ENCODE results near the gene ARHGEF6.

Gene ARHGEF6

DNA sequence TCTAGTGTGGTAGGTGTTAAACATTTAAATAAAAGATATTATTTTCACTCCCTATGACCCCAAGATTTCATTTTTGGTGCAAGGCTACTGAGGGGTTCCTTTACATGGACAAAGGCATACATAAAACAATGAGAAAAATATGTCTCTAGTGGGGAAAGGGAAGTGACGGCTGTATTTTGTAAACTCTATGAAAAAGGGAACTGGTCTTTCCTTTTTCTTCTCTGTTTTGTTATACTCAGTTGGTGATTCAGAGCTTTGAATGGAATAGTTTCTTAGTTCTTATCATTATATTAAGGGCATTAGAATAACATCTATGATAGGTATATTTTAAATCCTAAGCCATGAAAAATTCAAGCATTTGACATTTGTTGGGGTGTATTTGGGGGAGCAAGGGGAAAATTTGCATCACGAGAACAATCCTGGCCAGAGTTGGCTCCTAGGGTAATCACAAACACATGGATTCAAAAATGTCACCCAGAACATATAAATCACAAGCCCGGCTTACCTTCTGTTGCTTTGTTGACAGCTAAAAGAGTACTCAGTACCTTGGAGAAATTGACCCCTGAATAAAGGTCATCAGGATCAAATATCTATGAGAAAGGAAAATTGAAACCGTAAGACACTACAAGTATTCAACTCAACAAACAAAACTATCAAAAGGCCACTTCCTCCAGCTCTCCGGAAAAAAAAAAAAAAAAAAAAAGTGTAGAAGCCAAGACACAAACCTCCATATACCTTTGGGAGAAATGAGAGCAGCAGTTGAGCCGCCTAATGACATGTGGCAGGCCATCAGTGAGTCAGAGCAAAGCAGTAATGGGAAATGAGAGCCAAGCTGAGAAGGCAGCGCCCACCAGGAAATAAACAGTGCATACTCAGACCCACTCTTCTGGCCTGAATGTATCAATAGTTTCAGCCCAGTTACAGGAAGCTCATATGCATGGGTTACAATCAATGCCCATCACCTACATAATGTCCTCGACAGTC lies 33.4 kb downstream of the ARHGEF6 start:
- DNase-seq (ENCODE audit: low spot score in 2 of 2) (no peak), ATAC-seq (ENCODE audit: low read depth) (peak; percentile 82)
- peaks cover 4% of the 10 kb centered on the region for H3K36me3 Mint-ChIP-seq
- peak overlapping the region; percentile 92 for H3K27ac Mint-ChIP-seq
- H3K4me1 Mint-ChIP-seq, result peaks cover 38% of the 10 kb centered on the region
- H3K4me3 Mint-ChIP-seq, result peak overlapping the region; percentile 69
- no peaks in the 10 kb centered on the region for H3K9me3 Mint-ChIP-seq
- H3K27me3 Mint-ChIP-seq, result no peaks in the 10 kb centered on the region

DNA sequence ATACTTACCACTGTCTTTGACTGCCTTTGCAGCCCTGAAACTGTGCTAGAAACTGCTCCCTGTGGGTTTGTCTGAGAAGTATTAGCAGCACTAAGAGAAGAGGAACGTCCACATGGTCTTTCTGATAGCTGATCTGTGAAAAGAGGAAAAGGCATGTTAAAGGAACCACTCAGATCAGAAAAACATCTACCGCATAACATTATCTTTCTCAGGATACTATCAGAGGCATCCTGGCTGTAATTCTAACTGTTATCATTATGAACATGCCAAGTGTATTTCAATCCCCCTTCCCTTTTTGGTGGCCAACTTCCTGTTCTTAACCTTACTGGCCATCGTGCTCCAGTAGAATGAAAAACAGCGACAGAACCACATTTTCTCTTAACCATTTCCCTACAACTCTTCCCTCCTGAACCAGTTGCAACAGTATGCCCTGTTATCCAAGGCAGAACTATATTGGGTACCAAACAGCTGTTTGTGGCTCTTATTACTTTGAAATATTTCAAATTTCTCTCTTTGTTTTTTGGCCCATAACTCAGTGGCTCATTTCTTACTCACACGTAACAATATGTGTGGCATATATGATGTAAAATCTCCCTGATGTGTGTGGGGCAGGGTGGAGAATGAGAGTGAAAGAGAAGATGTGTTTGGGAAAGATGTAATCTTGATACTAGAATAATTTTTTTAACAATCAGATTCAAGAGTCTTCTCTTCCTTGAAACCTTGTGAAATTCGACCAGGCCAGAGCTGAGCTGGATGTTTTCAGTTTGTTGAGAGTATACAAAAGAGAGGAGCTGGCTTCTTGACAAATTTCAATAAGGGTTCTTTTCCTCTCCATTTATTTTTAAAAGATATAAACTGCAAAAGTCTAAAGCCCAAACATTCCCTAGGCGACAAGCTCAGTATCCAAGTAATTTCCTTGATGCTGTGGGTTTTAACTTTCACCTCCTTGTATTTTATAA lies 35.2 kb downstream of the ARHGEF6 start:
- peak overlapping the region; percentile 82 for H3K27ac Mint-ChIP-seq
- H3K4me1 Mint-ChIP-seq, result peaks cover 35% of the 10 kb centered on the region
- H3K36me3 Mint-ChIP-seq, result peaks cover 3% of the 10 kb centered on the region
- no peaks in the 10 kb centered on the region for H3K9me3 Mint-ChIP-seq
- DNase-seq (ENCODE audit: low spot score in 2 of 2) (no peak), ATAC-seq (ENCODE audit: low read depth) (no peak)
- H3K27me3 Mint-ChIP-seq, result no peaks in the 10 kb centered on the region
- H3K4me3 Mint-ChIP-seq, result peak overlapping the region; percentile 11

DNA sequence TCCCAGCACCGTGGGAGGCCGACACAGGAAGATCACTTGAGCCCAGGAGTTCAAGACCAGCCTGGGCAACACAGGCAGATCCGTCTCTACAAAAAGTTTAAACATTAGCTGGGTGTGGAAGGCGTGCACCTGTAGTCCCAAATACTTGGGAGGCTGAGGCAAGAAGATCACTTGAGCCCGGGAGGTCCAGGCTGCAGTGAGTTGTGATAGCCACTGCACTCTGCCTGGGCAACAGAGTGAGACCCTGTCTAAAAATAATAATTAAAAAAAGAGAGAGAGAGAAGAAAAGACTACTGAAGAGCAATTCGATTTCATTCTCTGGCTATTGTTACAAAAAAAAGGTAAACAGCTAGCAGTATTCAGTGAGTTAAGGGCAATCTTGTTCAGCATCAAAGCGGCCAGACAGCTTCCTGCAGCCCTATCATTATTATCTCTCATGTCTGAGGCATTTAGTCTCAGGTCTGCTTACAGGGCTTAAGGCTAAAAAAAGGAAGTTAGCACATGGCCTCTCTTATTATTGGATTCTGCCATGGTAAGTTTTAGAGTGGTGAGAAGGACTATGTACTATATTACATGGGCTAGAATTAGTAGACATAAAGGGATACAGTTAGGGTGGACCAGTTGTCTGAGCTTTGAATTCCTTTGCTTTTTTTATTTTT lies 37.9 kb downstream of the ARHGEF6 start:
- no peaks in the 10 kb centered on the region for H3K9me3 Mint-ChIP-seq
- no peak overlapping the region for H3K4me3 Mint-ChIP-seq
- H3K36me3 Mint-ChIP-seq, result peaks cover 19% of the 10 kb centered on the region
- DNase-seq (ENCODE audit: low spot score in 2 of 2) (no peak), ATAC-seq (ENCODE audit: low read depth) (peak; percentile 30)
- H3K4me1 Mint-ChIP-seq, result peaks cover 32% of the 10 kb centered on the region
- no peak overlapping the region for H3K27ac Mint-ChIP-seq
- H3K27me3 Mint-ChIP-seq, result no peaks in the 10 kb centered on the region

DNA sequence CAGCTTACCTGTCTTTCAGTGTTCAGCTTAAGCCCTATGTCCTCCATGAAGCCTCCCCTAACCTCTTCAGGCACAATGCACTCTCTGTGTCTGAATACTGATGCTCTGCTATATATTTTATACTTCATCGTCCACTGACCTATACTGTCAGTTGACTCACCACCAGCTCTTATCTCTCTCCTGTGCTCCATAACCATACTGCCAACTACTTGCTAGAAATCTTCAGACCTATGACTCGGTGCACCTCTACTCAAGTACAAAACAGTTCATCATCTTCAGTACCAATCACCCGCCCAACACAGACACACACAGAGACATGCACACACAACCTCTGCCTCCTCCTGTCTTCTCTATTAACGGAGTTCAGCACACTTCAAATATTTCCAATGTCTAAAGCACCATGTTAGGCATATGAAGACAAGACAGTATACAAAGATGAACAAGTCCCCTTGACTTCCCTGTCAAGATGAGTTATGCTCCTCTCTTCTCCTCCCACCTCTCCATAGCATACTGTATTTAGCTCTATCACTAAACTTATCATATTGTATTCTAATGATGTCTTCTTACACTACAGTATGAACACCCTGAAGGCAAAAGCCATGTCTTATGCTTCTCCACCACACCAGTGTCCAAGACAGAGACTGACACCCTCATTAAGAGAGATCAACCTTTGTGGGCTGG lies 42.5 kb downstream of the ARHGEF6 start:
- Mint-ChIP-seq H3K36me3 (peaks cover 18% of the 10 kb centered on the region), H3K4me3 (no peak overlapping the region), H3K9me3 (no peaks in the 10 kb centered on the region), H3K27ac (peak overlapping the region; percentile 64), H3K27me3 (no peaks in the 10 kb centered on the region), H3K4me1 (peaks cover 25% of the 10 kb centered on the region)
- ATAC-seq (ENCODE audit: low read depth) (no peak), DNase-seq (ENCODE audit: low spot score in 2 of 2) (no peak)

DNA sequence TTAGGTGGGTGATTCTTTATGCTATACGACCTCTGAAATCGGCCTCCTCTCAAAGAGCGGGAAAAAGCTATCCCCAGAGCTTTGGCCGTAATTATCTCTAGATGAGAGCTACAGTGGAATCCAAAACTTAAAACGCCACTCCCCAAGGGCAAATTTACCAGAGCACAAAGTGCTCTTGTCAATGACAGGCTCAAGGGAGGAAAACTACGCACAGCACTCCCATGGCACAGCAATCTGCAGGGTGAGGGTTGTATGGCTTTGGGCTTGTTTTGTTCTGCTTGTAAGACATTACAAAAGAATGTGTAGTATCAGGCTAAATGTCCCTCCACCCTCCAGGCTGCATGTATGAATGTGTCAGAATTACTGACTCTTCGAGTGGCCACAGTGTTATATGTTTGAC lies 44.0 kb downstream of the ARHGEF6 start:
- ATAC-seq (ENCODE audit: low read depth) (no peak), DNase-seq (ENCODE audit: low spot score in 2 of 2) (no peak)
- H3K27me3 Mint-ChIP-seq, result no peaks in the 10 kb centered on the region
- no peak overlapping the region for H3K27ac Mint-ChIP-seq
- peaks cover 18% of the 10 kb centered on the region for H3K36me3 Mint-ChIP-seq
- H3K9me3 Mint-ChIP-seq, result no peaks in the 10 kb centered on the region
- no peak overlapping the region for H3K4me3 Mint-ChIP-seq
- peaks cover 23% of the 10 kb centered on the region for H3K4me1 Mint-ChIP-seq

DNA sequence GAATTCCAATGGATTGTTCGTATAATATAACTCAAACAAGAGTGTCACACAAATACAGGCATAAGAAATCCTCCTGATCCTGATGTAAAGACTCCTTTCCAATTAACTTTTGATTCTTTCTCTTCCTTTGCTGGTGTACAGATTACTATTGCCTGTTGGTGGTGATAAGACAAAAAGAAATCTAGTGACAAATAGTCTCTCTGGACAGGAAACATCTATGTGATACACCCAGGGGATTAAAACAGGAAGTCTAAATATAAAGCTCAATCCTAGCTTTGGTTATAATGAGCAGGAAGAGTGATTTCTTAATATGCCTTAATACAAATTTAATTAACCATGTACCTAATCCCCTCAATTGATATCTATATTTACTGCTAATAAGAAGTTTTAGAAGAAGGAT lies 45.1 kb downstream of the ARHGEF6 start:
- ATAC-seq (ENCODE audit: low read depth) (peak; percentile 53), DNase-seq (ENCODE audit: low spot score in 2 of 2) (no peak)
- Mint-ChIP-seq H3K4me1 (peaks cover 23% of the 10 kb centered on the region), H3K27ac (peak overlapping the region; percentile 47), H3K27me3 (no peaks in the 10 kb centered on the region), H3K9me3 (no peaks in the 10 kb centered on the region), H3K36me3 (peaks cover 21% of the 10 kb centered on the region), H3K4me3 (peak overlapping the region; percentile 65)

DNA sequence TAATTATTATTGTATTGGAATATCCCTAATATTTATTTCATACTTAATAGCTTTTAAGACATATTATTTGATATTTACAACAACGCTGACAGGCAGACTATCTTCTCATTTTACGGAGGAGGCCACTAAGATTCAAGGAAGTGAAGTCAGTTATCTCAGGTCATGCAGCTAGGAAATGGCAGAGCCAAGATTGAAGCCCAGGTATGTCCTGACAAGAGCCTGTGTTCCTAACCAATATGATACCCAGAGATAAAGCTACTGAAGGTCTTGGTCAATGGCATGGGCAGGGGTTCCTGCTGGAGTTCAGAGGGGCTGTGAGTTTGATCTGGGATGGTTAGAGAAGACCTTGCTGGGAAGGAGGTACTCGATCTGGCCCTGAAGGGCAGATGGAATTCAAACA lies 47.1 kb downstream of the ARHGEF6 start:
- no peak overlapping the region for H3K27ac Mint-ChIP-seq
- peaks cover 17% of the 10 kb centered on the region for H3K4me1 Mint-ChIP-seq
- H3K4me3 Mint-ChIP-seq, result no peak overlapping the region
- ATAC-seq (ENCODE audit: low read depth), result no peak
- H3K27me3 Mint-ChIP-seq, result no peaks in the 10 kb centered on the region
- peaks cover 10% of the 10 kb centered on the region for H3K36me3 Mint-ChIP-seq
- H3K9me3 Mint-ChIP-seq, result no peaks in the 10 kb centered on the region
- DNase-seq (ENCODE audit: low spot score in 2 of 2), result no peak

DNA sequence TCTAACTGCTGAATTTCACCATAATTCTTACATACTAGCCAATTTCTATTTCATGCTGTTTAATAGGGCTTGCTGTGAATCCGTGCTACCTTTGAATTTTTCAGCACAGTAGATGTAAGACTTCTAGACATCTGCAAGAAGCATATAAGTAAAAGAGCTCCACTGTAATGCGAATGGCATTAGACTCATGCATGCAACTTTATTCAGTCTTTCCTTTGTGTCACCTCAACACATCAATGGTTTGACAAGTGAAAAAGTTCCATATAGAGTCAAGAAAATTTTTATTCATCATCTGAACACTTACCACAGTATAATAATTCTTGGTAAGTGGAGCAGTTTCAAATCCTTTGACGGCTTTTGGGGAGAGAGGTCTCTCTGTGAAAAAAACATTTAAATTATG lies 48.9 kb downstream of the ARHGEF6 start:
- Mint-ChIP-seq H3K27me3 (no peaks in the 10 kb centered on the region), H3K4me3 (no peak overlapping the region), H3K4me1 (peaks cover 23% of the 10 kb centered on the region), H3K27ac (no peak overlapping the region), H3K36me3 (peaks cover 3% of the 10 kb centered on the region), H3K9me3 (no peaks in the 10 kb centered on the region)
- DNase-seq (ENCODE audit: low spot score in 2 of 2) (no peak), ATAC-seq (ENCODE audit: low read depth) (no peak)

DNA sequence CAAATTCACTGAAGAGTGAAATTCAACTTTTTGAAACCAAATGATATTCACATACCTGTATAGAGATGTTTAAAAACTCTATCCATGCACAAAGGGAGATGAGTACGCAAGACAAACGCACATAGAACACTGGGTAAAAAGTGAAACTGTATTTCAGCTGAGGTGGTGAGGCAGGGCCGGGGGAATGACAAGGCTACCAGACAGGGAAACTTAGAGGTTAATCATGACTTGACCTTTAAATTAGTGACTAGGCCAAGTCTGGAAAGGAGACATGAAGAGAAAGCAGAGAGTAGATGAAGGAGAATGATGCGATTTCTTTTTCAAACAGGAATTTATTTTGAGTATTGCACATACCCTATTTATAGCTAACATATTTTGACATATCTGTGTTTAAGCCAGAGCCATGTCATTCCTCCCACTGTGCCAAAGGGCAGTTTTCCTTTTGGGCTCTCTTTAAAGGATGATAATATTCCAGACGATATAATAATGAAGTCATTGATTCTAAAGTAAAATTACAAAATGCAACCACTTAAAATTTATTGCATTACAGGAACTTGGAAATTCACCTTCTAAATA lies 49.4 kb downstream of the ARHGEF6 start:
- ATAC-seq (ENCODE audit: low read depth) (no peak), DNase-seq (ENCODE audit: low spot score in 2 of 2) (no peak)
- Mint-ChIP-seq H3K27ac (no peak overlapping the region), H3K9me3 (no peaks in the 10 kb centered on the region), H3K4me3 (no peak overlapping the region), H3K27me3 (no peaks in the 10 kb centered on the region), H3K4me1 (peaks cover 25% of the 10 kb centered on the region), H3K36me3 (peaks cover 3% of the 10 kb centered on the region)

DNA sequence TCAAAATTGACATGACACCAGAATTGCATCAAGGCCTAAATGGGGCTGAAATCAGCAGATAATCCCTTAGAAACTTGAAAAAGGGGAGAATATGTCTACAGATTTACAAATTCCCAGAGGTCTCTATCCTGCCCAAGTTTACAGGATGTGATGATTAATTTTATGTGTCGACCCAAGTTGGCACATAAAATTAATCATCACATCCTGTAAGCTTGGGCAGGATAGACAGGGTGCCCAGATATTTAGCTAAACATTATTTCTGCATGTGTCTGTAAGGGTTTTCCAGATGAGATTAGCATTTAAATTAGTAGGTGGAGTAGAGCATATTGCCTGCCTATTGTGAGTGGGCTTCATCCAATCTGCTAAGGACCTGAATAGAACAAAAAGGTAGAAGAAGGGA lies 52.3 kb downstream of the ARHGEF6 start:
- Mint-ChIP-seq H3K27me3 (no peaks in the 10 kb centered on the region), H3K9me3 (no peaks in the 10 kb centered on the region), H3K4me1 (peaks cover 13% of the 10 kb centered on the region), H3K27ac (no peak overlapping the region), H3K4me3 (no peak overlapping the region), H3K36me3 (peaks cover 3% of the 10 kb centered on the region)
- DNase-seq (ENCODE audit: low spot score in 2 of 2), result no peak
- ATAC-seq (ENCODE audit: low read depth), result no peak

DNA sequence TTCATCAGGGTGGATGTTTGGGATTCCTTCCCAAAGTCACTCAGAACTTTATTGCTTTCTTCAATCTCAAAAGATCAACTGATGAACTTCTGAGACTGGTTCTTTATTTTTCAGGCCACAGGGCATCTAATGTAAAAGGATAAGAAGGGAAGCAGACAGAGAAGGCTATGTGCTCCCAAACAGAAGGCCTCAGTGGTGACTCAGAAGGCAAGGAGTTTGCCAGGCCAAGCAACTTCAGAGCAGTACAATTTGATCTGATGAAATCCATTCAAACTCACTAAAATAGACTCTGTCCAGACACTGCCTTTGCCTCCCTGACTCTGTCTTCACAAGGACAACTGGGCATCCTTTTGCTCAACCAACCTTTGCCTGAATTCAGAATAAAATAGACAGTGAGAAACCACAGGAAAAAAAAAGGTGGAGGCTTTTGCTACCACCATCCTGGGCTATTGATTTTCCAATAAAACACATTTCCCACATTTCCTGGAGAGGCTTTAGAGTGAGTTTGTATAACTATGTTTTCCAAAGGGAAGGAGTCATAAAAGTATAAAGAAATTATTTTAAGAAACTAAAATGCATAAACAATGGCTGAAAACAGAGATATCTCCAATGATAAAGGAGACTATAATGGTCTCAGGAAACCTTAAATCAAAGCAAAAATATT lies 55.2 kb downstream of the ARHGEF6 start:
- H3K9me3 Mint-ChIP-seq, result no peaks in the 10 kb centered on the region
- DNase-seq (ENCODE audit: low spot score in 2 of 2) (no peak), ATAC-seq (ENCODE audit: low read depth) (no peak)
- no peak overlapping the region for H3K4me3 Mint-ChIP-seq
- peaks cover 9% of the 10 kb centered on the region for H3K36me3 Mint-ChIP-seq
- peaks cover 13% of the 10 kb centered on the region for H3K4me1 Mint-ChIP-seq
- H3K27ac Mint-ChIP-seq, result no peak overlapping the region
- H3K27me3 Mint-ChIP-seq, result no peaks in the 10 kb centered on the region

DNA sequence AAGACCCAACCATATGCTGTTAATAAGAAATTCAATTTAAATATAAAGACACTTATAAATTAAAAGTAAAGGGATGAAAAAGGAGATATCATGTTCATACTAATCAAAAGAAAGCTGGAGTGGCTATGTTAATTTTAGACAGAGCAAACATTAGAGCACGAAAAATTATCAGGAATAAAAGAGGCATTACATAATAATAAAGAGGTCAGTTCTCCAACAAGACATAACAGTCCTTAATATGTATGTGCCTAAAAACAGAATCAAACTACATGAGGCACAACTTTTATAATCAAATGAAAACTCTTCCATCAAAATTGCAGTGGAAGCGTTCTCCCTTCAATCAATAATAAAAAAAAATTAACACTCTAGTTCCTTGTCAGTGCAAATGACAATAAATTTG lies 62.6 kb downstream of the ARHGEF6 start:
- peaks cover 12% of the 10 kb centered on the region for H3K4me1 Mint-ChIP-seq
- no peaks in the 10 kb centered on the region for H3K9me3 Mint-ChIP-seq
- ATAC-seq (ENCODE audit: low read depth) (no peak), DNase-seq (ENCODE audit: low spot score in 2 of 2) (no peak)
- no peaks in the 10 kb centered on the region for H3K27me3 Mint-ChIP-seq
- peaks cover 10% of the 10 kb centered on the region for H3K36me3 Mint-ChIP-seq
- H3K4me3 Mint-ChIP-seq, result no peak overlapping the region
- H3K27ac Mint-ChIP-seq, result no peak overlapping the region
